ENCODE results near the gene PWWP2A.

DNA sequence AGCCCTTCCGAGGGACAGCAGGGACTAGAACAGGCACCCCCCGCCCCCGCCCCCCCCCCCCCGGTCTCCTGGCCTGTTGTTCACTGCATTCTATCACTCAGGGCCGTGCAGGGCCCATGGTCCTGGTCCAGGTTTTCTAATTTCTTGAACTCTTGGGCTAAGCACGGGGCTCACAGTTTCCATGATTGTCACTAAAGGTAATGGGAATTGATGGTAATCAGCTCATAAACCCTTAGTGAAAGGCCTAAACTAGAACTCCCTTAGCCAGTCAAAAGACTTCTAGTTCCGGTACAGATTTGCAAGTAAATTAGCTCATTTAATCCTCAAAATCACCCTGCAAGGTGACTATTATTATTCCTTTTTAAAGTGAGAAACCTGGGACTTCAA is 14.7 kb upstream of the PWWP2A start:
- TF ChIP-seq EZH2 (IDR thresholded peaks at IDR 0.05) = no peak
- TF ChIP-seq FOXP2 (optimal IDR thresholded peaks at IDR 0.05; ENCODE audit: control extremely low read depth, extremely low read length, insufficient read depth) = no peak

All from SK-N-MC (cell line).